GM23338 (cell line): Measurements from ENCODE around the gene GNAO1. TPM values are rescaled to one million over a fixed set of nuclear protein-coding genes. Genes with fewer than 3 reads are reported as not detected.

Experiments used
- ATAC-seq: fragments of 200-7000 bp; cut with Tn5 transposase; 3 replicates; pipeline ENCODE4 v1.9.1; 2020
- DNase-seq: peaks from one replicate; pipeline ENCODE4 v3.0.0-alpha.2; 2015; ENCODE audit warnings: low spot score
- H2AFZ ChIP-seq: fragments of 200-600 bp; sonication (generic); 2 replicates; pipeline ENCODE4 v1.8.0; 2016; ENCODE audit warnings: antibody characterized with exemption, mild to moderate bottlenecking, moderate library complexity
- H3F3A ChIP-seq: fragments of 200-600 bp; sonication (generic); replicated peaks from 2 replicates; pipeline ENCODE4 v1.8.0; 2017; ENCODE audit warnings: antibody characterized with exemption, mixed run types, low read depth
- H3K27ac ChIP-seq: fragments of 200-600 bp; sonication (generic); 2 replicates; pipeline ENCODE4 v1.6.1; 2016; ENCODE audit warnings: low read depth
- H3K27me3 ChIP-seq: fragments of 200-600 bp; sonication (generic); 2 replicates; pipeline ENCODE4 v1.8.0; 2016; ENCODE audit warnings: mild to moderate bottlenecking, mixed run types, moderate library complexity; ENCODE audit not compliant: insufficient read depth
- H3K36me3 ChIP-seq: fragments of 200-600 bp; sonication (generic); 2 replicates; pipeline ENCODE4 v1.8.0; 2016; ENCODE audit warnings: mild to moderate bottlenecking; ENCODE audit not compliant: insufficient read depth
- H3K4me1 ChIP-seq: fragments of 200-600 bp; sonication (generic); 2 replicates; pipeline ENCODE4 v1.8.0; 2016; ENCODE audit warnings: mild to moderate bottlenecking, moderate library complexity; ENCODE audit not compliant: insufficient read depth
- H3K4me2 ChIP-seq: fragments of 200-600 bp; sonication (generic); 2 replicates; pipeline ENCODE4 v1.7.1; 2017; ENCODE audit warnings: mixed run types
- H3K4me3 ChIP-seq: fragments of 200-600 bp; sonication (generic); 2 replicates; pipeline ENCODE4 v1.6.1; 2016; ENCODE audit warnings: mixed run types
- H3K79me2 ChIP-seq: fragments of 200-600 bp; sonication (generic); replicated peaks from 2 replicates; pipeline ENCODE4 v1.8.0; 2017; ENCODE audit warnings: mild to moderate bottlenecking; ENCODE audit not compliant: insufficient read depth
- H3K9me2 ChIP-seq: fragments of 200-600 bp; sonication (generic); 2 replicates; pipeline ENCODE4 v1.8.0; 2017; ENCODE audit not compliant: insufficient read depth
- H4K20me1 ChIP-seq: fragments of 200-600 bp; sonication (generic); replicated peaks from 2 replicates; pipeline ENCODE4 v1.8.0; 2017; ENCODE audit warnings: mild to moderate bottlenecking; ENCODE audit not compliant: insufficient read depth
- H3K27ac Mint-ChIP-seq: 2 replicates; pipeline ENCODE4 v1.8.0; 2020; ENCODE audit warnings: inconsistent platforms, mild to moderate bottlenecking, moderate library complexity, mixed read lengths
- H3K27me3 Mint-ChIP-seq: 3 replicates; pipeline ENCODE4 v1.8.0; 2022; ENCODE audit warnings: low read depth, mild to moderate bottlenecking, moderate library complexity, mixed read lengths, inconsistent platforms; ENCODE audit not compliant: insufficient read depth, poor library complexity
- H3K36me3 Mint-ChIP-seq: 3 replicates; pipeline ENCODE4 v1.8.0; 2021; ENCODE audit warnings: low read depth, mild to moderate bottlenecking, inconsistent platforms, moderate library complexity, mixed read lengths
- H3K4me1 Mint-ChIP-seq: 3 replicates; pipeline ENCODE4 v1.8.0; 2020; ENCODE audit warnings: mild to moderate bottlenecking, inconsistent platforms, mixed read lengths
- H3K4me3 Mint-ChIP-seq: 3 replicates; pipeline ENCODE4 v1.8.0; 2021; ENCODE audit warnings: moderate library complexity, mild to moderate bottlenecking, inconsistent platforms, mixed read lengths
- H3K9me3 Mint-ChIP-seq: 3 replicates; pipeline ENCODE4 v1.8.0; 2020; ENCODE audit warnings: moderate library complexity, mild to moderate bottlenecking, inconsistent platforms, mixed read lengths
- CREB1 ChIP-seq: fragments of 250-450 bp; sonication (Bioruptor Pico); IDR thresholded peaks from 2 replicates; pipeline ENCODE4 v1.5.0; 2020; ENCODE audit warnings: low read depth, mild to moderate bottlenecking, moderate library complexity
- EZH2 ChIP-seq: fragments of 200-600 bp; sonication (generic); IDR thresholded peaks from one replicate; pipeline ENCODE4 v1.8.0; 2017; ENCODE audit warnings: antibody characterized with exemption, mild to moderate bottlenecking, low read depth; ENCODE audit not compliant: unreplicated experiment
- JUNB ChIP-seq: IDR thresholded peaks from one replicate; pipeline ENCODE4 v1.6.1; 2016; ENCODE audit warnings: antibody characterized with exemption; ENCODE audit not compliant: unreplicated experiment
- ZNF331 ChIP-seq: fragments of 250-450 bp; sonication (Bioruptor Pico); IDR thresholded peaks from 2 replicates; pipeline ENCODE4 v1.5.0; 2020; ENCODE audit warnings: low read depth, mild to moderate bottlenecking, moderate library complexity
- polyA plus RNA-seq: library from polyadenylated mRNA; unstranded; fragments of >200 nt; fragmentation: Nextera tagmentation; extraction: Ambion mirVana; gene quantifications from 2 replicates; pipeline ENCODE4 v1.2.1, GENCODE V29; 2016
- total RNA-seq: library from RNA; depleted of rRNA; stranded (reverse); fragments of >200 nt; shearing (Covaris generic); gene quantifications from 2 replicates; pipeline ENCODE4 v1.2.3, GENCODE V29; 2014
- TF ChIP-seq, protein P1 (sequence below): IDR thresholded peaks from 2 replicates; pipeline ENCODE4 v1.6.1; 2016; ENCODE audit warnings: antibody characterized with exemption
- TF ChIP-seq, protein P2 (sequence below): IDR thresholded peaks from one replicate; pipeline ENCODE4 v1.6.1; 2018; ENCODE audit warnings: antibody characterized with exemption; ENCODE audit not compliant: unreplicated experiment
- TF ChIP-seq, protein P3 (sequence below): fragments of 250-450 bp; sonication (Bioruptor Pico); IDR thresholded peaks from 2 replicates; pipeline ENCODE4 v1.5.0; 2020; ENCODE audit warnings: mild to moderate bottlenecking, moderate library complexity

GNAO1 gene
- total and polyA plus RNA-seq, 2 experiments from 2014 or later, result 6.5 to 24.8 TPM

DNA sequence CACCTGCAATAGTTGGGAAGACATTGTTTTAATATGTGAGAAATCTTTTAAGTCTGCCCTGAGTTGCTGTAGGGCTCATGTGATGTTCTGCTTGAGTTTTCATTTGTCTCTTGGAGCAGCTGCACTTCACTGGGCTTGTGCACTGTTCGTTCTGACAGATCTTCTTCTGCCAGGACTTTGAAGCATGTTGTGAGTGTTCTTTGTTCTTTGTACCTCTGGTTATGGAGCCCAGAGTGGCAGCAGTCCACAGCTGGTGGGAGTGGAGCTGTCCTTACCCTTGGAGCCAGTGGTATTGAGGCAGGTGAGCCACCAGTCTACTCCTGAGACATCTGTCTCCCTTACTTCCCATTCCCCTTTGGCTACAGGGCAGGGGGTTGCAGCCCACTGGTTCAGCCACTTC, 64.6 kb downstream of the GNAO1 start:
- Histone ChIP-seq H3K27ac (no peak overlapping the region), H3K4me1 (no peaks in the 10 kb centered on the region), H3K4me3 (no peak overlapping the region), H2AFZ (no peak overlapping the region), H3K36me3 (no peaks in the 10 kb centered on the region), H4K20me1 (no peaks in the 10 kb centered on the region; the same call in 1 of the 2 replicates), H3K79me2 (no peaks in the 10 kb centered on the region), H3F3A (no peaks in the 10 kb centered on the region), H3K4me2 (no peak overlapping the region), H3K27me3 (no peaks in the 10 kb centered on the region), H3K9me2 (no peaks in the 10 kb centered on the region)
- Mint-ChIP-seq H3K27ac (no peak overlapping the region), H3K36me3 (peaks cover 4% of the 10 kb centered on the region; the same call in 1 of the 3 replicates), H3K4me3 (no peak overlapping the region), H3K4me1 (no peaks in the 10 kb centered on the region; the same call in 2 of the 3 replicates), H3K9me3 (no peaks in the 10 kb centered on the region; the same call in 2 of the 3 replicates), H3K27me3 (no peaks in the 10 kb centered on the region)
- TF ChIP-seq, protein P1, sequence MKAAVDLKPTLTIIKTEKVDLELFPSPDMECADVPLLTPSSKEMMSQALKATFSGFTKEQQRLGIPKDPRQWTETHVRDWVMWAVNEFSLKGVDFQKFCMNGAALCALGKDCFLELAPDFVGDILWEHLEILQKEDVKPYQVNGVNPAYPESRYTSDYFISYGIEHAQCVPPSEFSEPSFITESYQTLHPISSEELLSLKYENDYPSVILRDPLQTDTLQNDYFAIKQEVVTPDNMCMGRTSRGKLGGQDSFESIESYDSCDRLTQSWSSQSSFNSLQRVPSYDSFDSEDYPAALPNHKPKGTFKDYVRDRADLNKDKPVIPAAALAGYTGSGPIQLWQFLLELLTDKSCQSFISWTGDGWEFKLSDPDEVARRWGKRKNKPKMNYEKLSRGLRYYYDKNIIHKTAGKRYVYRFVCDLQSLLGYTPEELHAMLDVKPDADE, result no peak
- TF ChIP-seq EZH2, result no peak
- TF ChIP-seq ZNF331 (CRISPR knock-in tag), result no peak
- TF ChIP-seq, protein P2, sequence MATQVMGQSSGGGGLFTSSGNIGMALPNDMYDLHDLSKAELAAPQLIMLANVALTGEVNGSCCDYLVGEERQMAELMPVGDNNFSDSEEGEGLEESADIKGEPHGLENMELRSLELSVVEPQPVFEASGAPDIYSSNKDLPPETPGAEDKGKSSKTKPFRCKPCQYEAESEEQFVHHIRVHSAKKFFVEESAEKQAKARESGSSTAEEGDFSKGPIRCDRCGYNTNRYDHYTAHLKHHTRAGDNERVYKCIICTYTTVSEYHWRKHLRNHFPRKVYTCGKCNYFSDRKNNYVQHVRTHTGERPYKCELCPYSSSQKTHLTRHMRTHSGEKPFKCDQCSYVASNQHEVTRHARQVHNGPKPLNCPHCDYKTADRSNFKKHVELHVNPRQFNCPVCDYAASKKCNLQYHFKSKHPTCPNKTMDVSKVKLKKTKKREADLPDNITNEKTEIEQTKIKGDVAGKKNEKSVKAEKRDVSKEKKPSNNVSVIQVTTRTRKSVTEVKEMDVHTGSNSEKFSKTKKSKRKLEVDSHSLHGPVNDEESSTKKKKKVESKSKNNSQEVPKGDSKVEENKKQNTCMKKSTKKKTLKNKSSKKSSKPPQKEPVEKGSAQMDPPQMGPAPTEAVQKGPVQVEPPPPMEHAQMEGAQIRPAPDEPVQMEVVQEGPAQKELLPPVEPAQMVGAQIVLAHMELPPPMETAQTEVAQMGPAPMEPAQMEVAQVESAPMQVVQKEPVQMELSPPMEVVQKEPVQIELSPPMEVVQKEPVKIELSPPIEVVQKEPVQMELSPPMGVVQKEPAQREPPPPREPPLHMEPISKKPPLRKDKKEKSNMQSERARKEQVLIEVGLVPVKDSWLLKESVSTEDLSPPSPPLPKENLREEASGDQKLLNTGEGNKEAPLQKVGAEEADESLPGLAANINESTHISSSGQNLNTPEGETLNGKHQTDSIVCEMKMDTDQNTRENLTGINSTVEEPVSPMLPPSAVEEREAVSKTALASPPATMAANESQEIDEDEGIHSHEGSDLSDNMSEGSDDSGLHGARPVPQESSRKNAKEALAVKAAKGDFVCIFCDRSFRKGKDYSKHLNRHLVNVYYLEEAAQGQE, result no peak
- TF ChIP-seq JUNB, result no peak
- TF ChIP-seq CREB1 (CRISPR knock-in tag), result no peak
- TF ChIP-seq, protein P3, sequence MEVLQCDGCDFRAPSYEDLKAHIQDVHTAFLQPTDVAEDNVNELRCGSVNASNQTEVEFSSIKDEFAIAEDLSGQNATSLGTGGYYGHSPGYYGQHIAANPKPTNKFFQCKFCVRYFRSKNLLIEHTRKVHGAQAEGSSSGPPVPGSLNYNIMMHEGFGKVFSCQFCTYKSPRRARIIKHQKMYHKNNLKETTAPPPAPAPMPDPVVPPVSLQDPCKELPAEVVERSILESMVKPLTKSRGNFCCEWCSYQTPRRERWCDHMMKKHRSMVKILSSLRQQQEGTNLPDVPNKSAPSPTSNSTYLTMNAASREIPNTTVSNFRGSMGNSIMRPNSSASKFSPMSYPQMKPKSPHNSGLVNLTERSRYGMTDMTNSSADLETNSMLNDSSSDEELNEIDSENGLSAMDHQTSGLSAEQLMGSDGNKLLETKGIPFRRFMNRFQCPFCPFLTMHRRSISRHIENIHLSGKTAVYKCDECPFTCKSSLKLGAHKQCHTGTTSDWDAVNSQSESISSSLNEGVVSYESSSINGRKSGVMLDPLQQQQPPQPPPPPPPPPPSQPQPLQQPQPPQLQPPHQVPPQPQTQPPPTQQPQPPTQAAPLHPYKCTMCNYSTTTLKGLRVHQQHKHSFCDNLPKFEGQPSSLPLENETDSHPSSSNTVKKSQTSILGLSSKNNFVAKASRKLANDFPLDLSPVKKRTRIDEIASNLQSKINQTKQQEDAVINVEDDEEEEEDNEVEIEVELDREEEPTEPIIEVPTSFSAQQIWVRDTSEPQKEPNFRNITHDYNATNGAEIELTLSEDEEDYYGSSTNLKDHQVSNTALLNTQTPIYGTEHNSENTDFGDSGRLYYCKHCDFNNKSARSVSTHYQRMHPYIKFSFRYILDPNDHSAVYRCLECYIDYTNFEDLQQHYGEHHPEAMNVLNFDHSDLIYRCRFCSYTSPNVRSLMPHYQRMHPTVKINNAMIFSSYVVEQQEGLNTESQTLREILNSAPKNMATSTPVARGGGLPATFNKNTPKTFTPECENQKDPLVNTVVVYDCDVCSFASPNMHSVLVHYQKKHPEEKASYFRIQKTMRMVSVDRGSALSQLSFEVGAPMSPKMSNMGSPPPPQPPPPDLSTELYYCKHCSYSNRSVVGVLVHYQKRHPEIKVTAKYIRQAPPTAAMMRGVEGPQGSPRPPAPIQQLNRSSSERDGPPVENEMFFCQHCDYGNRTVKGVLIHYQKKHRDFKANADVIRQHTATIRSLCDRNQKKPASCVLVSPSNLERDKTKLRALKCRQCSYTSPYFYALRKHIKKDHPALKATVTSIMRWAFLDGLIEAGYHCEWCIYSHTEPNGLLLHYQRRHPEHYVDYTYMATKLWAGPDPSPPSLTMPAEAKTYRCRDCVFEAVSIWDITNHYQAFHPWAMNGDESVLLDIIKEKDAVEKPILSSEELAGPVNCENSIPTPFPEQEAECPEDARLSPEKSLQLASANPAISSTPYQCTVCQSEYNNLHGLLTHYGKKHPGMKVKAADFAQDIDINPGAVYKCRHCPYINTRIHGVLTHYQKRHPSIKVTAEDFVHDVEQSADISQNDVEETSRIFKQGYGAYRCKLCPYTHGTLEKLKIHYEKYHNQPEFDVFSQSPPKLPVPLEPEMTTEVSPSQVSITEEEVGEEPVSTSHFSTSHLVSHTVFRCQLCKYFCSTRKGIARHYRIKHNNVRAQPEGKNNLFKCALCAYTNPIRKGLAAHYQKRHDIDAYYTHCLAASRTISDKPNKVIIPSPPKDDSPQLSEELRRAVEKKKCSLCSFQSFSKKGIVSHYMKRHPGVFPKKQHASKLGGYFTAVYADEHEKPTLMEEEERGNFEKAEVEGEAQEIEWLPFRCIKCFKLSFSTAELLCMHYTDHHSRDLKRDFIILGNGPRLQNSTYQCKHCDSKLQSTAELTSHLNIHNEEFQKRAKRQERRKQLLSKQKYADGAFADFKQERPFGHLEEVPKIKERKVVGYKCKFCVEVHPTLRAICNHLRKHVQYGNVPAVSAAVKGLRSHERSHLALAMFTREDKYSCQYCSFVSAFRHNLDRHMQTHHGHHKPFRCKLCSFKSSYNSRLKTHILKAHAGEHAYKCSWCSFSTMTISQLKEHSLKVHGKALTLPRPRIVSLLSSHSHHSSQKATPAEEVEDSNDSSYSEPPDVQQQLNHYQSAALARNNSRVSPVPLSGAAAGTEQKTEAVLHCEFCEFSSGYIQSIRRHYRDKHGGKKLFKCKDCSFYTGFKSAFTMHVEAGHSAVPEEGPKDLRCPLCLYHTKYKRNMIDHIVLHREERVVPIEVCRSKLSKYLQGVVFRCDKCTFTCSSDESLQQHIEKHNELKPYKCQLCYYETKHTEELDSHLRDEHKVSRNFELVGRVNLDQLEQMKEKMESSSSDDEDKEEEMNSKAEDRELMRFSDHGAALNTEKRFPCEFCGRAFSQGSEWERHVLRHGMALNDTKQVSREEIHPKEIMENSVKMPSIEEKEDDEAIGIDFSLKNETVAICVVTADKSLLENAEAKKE (CRISPR knock-in tag), result no peak
- ATAC-seq (no peak), DNase-seq (no peak)
